NCI-H146 treated with DMSO at 0.1 percent for 48 hours (cell line): ENCODE measurements around the gene ZDHHC14.

ENCODE experiments used
- DNase-seq: peaks from one replicate; lab custom pipeline; 2025; ENCODE audit not compliant: unreplicated experiment; lab: John Stamatoyannopoulos, UW

Gene ZDHHC14

DNA sequence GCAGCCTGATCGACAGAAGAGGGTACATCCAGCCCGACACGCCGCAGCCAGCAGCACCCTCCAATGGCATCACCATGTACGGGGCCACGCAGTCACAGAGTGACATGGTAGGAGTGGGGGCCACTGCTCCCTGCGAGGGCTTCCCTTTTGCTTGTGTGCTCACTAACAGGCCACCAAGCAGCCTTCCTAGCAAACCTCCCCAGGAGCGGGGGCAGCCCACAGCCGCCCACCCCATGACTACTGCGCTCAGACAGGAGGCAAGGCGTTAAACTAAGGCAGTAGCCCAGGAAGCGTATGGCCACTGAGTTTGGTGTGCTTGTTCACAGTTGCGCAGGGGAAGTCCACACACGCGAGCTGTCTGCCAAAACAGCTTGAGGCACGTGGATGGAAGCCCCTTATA is 272.5 kb downstream of the ZDHHC14 start:
- DNase-seq: no peak

DNA sequence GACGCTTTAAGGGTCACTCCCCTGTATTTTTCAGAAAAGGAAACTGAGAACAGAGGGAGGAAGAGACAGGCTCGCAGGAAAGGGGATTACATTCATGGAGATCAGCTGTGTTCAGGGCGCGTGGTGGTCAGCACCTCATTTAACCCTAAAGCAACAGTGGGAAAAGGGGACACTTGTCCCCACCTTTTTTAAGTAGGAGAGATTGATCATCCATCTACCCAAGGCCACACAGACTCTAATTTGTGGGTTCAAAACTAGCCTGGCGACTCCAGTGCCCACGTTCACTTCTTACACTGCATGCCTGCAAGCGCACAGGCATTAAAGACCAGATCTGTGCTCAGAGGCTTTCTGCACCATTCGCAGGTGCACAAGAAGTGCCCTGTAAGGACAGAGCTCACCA is 274.1 kb downstream of the ZDHHC14 start:
- no peak for DNase-seq

DNA sequence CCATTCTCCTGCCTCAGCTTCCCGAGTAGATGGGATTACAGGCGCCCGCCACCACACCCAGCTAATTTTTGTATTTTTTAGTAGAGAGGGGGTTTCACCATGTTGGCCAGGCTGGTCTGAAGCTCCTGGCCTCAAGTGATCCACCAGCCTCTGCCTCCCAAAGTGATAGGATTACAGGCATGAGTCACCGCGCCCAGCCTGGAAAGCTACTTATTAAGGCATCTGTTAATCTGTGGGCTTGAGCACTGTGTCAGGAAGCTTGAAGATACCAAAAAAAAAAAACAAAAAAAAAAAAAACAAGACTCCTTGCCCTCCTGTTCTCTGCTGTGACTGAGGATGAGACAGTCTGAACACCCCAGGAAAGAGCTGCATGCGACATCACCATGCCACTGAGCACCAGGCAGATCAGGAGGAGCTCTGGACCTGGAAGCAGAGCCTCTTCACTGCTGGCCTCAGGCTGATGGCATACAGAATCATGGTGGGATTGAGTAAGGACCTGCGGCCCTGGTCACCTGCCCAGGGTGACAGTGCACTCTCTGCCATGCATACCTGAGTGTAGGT is 275.5 kb downstream of the ZDHHC14 start:
- DNase-seq: no peak

DNA sequence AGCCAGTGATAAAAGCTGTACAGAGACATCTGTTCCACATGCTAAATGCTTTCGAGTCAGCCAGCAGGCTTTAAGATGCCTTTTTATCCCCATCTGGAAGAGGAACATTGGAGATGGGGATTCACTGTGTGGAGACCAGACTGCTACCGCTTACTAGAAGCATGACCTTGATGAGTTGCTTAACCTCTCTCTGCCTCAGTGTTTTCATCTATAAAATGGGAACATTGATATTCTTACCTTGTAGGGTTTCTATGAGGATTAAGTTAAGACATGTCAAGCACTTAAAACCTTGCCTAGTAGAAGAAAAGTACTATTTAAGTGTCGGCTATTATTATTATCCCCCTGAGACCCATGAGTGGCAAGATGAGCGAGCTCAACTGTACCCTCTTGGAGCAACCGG is 276.8 kb downstream of the ZDHHC14 start:
- no peak for DNase-seq

DNA sequence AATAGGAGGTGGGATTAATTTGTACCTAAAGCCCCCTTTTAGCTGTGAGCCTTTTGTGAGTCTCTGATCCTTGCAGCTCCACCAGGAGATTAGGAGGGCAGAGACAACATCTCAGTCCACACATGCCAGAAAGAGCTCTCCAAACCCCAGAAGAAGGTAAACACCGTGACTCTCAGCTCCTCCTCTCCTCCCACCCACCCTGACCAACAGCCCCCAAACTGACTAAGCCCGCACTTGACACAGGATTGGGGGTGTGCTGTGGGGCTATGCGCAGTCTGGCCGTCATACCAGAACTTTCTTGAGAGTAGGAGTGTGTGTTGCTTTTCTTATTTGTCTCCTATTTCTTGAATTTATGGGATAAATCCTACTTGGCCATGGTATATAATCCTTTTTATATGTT is 277.3 kb downstream of the ZDHHC14 start:
- DNase-seq: no peak

DNA sequence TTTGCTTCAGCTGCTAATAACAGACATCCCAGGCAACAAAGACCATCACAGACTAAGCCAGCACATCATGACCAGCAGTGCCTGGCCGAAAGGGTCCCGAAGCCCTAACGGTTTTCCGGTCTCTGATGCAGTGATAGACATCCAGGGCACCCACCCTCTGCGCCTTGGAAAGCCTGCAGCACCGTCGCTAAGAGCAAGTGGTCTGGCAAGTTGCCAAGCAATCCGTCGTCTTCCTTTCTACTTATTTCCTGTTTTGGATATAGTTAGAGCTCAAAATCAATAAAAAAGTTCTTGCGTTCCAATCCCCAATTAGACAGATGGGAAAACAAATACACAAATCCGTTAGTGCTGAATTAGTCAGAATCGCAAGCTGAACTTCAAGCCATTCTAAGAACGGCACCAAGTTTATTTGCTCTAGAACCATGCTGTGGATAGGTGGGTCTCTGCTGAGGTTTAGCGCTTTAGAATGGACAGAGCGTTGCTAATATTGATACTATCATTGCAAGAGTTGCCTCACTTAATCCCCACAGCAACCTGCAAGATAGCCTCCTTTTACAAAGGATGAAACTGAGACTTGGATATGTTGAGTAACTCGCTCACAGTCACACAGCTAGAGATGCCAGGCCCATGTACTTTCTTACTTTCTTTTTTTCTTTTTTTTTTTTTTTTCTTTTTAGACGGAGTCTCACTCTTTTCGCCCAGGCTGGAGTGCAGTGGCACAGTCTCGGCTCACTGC is 278.7 kb downstream of the ZDHHC14 start:
- DNase-seq: peak; percentile 10

DNA sequence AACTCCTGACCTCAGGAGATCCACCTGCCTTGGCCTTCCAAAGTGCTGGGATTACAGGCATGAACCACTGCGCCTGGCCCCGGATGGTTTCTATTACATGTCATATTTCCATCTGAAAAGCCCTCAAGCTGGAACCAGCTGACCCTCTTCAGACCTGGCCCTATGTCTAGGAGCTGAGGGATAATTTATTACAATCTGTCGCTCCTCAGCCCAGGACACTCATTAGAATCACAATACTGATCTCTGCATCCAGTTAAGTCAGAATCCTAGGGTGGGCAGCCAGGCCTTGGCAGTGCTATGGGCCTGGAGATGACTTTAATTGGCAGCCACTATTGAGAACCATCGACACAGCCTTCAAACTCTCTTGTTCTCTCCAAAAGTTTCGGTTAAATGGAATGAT is 279.4 kb downstream of the ZDHHC14 start:
- no peak for DNase-seq

DNA sequence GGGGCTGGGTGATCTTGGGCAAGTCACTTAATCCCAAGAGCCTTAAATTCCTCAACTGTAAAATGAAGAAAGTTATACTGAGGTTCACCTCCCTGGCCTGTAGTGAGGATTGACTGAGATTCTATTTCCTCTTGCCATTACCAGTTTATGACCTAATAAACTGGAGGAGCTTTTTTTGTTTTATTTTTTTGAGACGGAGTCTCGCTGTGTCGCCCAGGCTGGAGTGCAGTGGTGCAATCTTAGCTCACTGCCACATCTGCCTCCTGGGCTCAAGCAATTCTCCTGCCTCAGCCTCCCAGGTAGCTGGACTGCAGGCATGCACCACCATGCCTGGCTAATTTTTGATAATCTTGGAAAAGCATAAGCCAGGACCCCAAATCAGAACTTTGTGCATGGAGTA is 280.7 kb downstream of the ZDHHC14 start:
- DNase-seq: no peak

DNA sequence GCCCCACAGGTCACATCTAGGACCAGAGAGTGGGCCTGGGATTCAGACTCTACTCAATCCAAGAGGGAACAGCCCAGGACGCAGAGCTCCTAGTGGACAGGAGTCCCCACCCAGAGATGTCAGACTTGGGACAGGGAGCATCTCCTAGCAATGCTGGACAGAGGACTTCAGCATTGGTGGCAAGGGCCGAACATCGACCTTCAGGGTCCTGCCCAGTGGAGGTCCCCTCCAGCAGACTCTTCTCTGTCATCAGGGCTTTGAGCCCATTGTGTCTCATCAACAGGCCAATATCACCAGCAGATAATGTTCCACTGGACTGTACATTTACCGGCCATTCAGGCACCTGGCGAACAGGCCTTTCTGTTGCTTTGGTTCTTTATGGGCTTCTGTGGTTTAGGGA is 282.3 kb downstream of the ZDHHC14 start:
- DNase-seq: no peak

DNA sequence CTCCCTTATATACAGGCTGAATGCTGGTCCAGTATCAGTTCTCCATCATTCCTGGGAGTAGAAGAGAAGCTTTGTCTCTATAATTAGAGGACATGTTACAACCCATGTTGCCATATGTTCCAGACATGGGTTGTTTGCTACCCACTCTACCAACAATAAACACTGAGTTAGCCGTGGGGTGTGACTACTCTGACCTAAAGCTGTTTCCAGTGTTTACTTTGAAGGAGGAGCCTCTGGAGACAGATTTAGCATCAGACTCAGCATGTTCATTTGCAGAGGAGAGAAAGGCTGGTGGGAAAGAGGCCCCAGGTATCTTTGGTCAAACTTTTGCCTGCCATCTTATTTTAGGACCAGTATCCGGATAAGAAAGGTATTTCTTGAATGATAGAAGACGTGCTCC is 284.2 kb downstream of the ZDHHC14 start:
- DNase-seq: peak; percentile 38

DNA sequence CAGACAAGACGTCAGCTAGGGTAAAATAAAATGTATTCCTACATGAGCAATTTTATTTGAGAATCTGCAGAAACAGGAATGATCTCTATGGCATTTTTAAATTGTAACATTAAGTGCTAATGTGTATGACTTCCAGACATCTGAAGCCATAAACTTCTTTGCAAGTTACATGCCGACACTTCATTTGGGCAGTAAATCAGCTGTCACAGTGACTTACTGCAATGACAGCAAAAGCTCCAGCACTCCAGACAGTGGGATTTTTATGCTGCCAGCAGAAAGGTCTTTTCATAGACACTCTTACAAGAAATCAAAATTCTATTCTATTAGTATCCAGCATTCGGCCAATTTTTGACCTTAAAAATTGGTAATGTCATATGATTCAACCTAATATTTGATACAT is 285.7 kb downstream of the ZDHHC14 start:
- no peak for DNase-seq

DNA sequence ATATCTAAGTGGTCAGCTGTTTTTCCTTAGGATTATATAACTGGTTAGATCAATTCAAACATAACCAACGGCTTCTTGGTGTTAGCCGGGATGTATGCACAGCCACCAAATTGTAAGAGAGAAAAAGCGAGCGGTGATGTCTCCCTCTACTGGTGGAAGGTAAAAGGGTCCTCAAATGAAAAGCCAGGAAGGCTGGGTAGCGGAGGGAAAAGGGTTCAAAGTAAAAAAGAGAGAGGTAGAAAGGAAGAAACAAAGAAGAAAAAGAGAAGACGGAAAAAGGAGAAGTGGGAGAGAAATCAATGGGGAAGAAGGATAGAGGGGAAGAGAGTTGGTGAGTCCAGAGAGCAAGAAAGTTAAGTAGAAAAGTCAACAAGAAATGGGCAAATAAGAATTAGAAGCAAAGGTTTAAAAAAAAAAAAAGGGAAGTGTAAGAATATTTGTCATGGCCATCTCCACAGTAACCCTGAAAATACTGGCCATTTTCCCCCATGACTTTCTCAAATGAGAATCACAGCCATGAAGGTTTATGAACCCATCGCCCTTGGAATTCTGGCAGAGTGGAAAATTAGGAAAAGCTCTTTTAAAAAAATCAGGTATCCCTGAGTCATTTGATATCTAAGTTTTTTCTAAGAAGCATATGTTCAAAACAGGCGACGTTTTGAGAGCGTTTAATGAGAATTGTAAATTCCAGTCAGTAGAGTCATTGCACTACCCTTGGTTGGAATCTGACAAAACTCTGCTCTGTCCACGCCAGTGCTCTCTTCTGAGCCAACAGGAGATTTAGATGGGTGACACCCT is 286.4 kb downstream of the ZDHHC14 start:
- DNase-seq: peak; percentile 74

DNA sequence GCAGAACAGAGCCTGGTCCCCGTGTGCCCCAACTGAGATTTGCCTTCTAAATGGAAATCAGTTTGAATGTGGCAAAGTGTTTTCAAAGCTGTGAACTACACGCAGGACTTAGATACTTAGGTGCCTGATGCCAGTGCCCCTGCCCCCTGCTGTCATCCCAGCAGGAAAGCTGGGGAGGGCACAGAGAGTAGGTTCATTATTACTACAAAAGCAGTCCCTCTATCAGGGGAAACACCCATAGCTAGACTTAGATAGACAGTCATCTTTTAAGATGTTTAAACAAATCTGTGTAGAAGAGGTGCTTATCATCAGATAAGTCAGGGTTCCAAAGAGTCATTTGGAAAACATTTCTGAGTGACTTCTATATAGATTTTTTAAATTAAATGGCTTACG is 287.0 kb downstream of the ZDHHC14 start:
- DNase-seq: no peak

DNA sequence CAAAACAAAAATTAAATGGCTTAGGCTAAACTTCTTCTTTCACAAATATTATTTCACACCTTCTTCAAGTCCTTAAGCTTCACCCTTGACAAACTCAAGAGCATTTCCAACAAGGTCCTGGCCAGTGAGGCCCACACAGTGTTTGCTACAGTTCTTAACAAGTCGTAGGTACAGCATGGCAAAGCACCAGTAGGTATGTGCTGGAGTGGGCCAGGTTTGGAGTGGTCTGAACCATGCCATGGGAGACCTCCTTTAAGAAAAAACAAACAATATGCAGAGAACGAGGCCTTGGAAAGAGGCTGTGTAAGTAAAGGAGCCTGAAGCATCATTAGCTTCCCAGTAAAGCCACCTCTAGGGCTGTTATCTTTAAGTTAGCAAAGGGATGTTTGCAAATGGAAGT is 287.7 kb downstream of the ZDHHC14 start:
- no peak for DNase-seq

DNA sequence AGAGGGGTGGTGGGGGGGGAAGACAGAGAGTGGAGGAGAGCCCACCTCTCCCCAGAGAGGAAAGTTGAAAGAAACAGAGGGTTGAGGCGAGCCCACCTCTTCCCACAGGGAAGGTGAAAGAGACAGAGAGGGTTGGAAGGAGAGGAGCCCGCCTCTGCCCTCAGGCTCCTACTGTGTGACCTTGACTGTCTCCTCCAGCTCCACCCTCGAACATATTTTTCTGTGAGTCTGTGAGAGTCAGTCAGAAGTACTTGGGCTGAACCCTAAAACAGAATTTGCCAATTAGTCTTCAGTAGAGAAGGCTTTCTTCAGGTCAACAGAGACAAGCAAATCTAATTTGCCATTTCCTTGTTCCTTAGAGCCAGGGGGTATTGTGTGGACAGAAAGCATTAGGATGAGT is 288.3 kb downstream of the ZDHHC14 start:
- DNase-seq: no peak

DNA sequence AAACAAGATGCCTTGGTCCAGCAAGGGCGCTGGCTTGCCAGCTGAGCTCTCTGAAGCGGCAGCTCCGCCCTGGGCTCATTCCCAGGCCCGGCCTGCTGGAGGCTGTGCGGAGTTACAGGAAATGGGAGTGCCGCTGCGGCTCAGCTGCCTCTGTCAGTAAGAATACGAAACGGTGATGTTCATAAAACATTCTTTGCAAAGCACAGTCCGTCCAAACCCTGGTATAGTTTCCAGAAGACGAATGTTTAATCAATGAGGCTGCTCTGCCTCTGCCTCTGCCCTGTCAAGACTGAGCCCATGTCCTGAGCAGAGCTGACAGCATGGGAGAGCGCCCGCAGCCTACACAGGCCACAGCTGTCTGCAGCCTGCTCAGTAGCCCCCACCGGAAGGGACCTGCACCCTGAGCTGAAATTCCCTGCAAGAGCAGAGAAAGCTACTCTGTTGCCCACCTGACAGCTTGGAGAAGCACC is 288.8 kb downstream of the ZDHHC14 start:
- peak; percentile 13 for DNase-seq

DNA sequence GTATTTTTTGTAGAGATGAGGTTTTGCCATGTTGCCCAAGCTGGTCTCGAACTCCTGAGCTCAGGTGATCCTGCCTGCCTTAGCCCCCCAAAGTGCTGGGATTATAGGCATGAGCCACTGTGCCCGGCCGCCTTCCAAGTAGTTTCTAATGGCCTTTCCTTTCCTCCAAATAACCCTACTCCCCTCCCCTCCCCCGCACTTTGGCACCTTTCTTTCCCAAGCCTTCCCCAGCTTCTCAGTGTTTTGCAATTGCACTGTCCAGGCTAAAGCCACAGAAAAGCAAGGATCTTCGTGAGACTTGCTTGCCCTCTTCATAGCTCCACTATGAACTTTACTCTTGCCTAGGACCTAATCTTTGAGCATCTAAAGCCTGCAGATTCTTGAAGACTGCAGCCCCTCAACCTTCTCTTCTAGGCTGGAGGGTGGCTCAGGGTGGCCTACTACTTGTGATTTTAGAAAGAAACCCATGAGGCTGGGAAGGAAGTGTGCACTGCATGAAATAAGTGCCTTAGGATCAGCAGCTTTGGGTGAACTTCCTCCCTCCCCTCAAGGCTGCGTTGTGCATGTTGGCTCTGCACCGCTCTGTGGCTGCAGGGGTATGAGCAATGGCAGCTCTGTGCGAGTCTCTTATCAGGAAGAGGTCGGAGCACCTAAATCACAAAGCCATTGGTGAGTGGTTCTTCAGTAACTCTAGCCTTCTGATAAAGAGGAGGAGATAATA is 289.6 kb downstream of the ZDHHC14 start:
- DNase-seq: no peak

DNA sequence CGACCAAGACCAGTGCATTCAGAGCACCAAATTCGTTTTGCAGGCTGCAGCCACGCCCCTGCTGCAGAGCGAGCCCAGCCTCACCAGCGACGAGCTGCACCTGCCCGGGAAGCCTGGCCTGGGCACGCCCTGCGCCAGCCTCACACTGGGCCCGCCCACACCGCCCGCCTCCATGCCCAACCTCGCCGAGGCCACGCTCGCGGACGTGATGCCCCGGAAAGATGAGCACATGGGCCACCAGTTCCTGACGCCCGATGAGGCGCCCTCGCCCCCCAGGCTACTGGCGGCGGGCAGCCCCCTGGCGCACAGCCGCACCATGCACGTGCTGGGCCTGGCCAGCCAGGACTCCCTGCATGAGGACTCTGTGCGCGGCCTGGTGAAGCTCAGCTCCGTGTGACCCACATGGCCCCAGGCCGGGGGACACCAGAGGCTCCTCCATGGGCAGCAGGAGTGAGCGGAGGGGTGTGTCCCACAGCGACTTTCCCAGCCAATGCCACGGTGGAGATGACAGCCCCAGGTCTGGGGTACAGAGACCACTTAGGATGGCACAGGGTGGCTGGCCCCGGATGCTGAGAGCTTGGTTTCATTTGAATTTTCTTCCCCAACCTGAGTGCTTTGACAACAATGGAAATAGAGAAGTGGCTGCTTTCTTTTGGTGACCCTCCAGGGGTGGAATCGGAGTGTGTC is 291.9 kb downstream of the ZDHHC14 start:
- DNase-seq: no peak

DNA sequence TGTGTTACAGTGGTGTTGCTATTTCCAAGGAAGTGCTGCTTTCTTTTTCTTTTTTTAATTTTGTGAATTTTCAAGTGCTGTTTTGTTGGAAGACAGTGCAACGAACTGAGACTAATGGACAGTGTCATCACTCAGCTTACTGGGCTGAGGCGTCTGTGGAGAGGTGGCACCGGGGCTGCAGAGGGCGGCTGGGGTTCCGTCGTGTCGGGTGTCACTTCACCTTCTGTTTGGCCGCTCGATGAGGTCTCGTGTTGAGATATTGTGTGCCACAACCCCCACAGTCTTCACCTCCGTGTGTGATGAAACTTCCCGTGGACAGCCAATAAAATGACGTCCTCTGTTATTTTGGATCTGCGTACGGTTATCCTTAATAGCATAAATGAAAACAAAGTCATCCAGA is 292.6 kb downstream of the ZDHHC14 start:
- no peak for DNase-seq

DNA sequence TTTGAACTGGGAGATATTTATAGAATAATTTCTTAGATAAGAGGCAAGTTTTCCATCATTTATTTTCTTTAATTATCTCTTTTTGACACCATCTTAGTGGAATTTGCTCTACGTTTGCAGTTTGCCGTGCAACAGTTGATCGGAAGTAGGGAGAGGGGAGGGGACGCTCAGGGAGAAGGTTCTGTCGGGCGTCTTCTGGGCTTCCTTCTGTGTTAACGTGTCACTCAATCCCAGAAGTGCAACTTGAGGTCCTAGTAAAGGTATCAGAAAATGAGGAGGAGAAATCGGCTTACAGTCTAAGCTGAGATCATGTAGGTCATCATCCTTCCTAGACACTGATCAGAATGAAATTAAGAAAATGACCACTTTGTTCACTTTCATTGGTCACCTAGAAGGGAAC is 293.1 kb downstream of the ZDHHC14 start:
- DNase-seq: no peak

DNA sequence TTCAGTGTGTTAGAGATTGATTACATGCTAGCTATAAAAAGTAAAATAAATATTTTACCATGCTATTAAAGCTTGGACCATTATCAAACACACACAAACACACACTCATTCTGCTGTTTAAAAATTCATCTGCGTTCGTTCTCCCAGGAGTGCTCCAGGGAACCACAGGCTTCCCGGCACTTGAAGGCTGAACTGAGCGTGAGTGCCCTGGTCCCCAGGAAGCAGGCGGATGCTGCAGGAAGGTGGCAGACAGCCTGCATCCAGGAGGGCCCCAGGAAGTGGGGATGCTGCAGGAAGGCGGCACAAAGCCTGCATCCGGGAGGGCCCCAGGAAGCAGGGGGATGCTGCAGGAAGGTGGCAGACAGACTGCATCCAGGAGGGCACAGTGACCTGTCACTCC is 294.8 kb downstream of the ZDHHC14 start:
- no peak for DNase-seq
